ENCODE results near the gene CYLD.

CYLD gene

DNA sequence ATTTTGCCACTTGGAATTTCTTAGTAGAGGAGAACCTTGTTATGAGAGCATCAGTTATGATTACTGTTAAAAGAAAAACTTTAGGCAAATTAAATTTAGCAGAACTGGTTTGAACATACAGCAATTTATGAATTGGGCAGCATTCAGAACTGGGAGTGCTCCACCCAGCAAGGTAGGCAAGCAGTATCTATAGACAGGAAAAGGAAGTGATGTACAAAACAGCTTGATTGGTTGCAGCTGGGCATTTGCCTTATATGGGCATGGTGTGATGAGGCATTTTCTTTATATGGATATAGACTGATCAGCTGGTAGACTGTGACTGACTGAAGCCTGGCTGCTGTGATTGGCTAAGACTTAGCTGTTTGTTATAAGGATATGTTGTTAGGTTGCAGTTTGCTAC is 17.6 kb upstream of the CYLD start:
- H3K36me3 ChIP-seq (ENCODE audit: control insufficient read depth in 2 of 2, insufficient read depth in 2 of 2, low read length in 2 of 2): no peaks in the 10 kb centered on the region
- no peak overlapping the region for H3K9ac ChIP-seq (ENCODE audit: low read length in 2 of 2)
- no peak overlapping the region for H3K4me3 ChIP-seq (ENCODE audit: low read length in 2 of 2)

GRCh38 chr16:50731130-50731988 is 10.5 kb upstream of the CYLD start:
- Histone ChIP-seq H3K36me3 (ENCODE audit: control insufficient read depth in 2 of 2, insufficient read depth in 2 of 2, low read length in 2 of 2) (no peaks in the 10 kb centered on the region), H3K9ac (ENCODE audit: low read length in 2 of 2) (no peak overlapping the region), H3K4me1 (ENCODE audit: control insufficient read depth, insufficient read depth, low read length) (peaks cover 8% of the 10 kb centered on the region), H3K27ac (ENCODE audit: low read length) (peak overlapping the region; percentile 31), H3K27me3 (ENCODE audit: control insufficient read depth in 1 of 2, insufficient read depth in 2 of 2, low read length in 2 of 2) (no peaks in the 10 kb centered on the region), H3K9me3 (ENCODE audit: control insufficient read depth in 2 of 2, low read length in 2 of 2) (no peaks in the 10 kb centered on the region), H3K4me3 (ENCODE audit: low read length in 2 of 2) (no peak overlapping the region)

More for the DNA sequence above, 17.6 kb upstream of the CYLD start:
- no peaks in the 10 kb centered on the region for H3K27me3 ChIP-seq (ENCODE audit: control insufficient read depth in 1 of 2, insufficient read depth in 2 of 2, low read length in 2 of 2)
- no peak overlapping the region for H3K27ac ChIP-seq (ENCODE audit: low read length)
- no peaks in the 10 kb centered on the region for H3K9me3 ChIP-seq (ENCODE audit: control insufficient read depth in 2 of 2, low read length in 2 of 2)
- H3K4me1 ChIP-seq (ENCODE audit: control insufficient read depth, insufficient read depth, low read length): no peaks in the 10 kb centered on the region

GRCh38 chr16:50731989-50732832 is 9.7 kb upstream of the CYLD start:
- Histone ChIP-seq H3K9ac (ENCODE audit: low read length in 2 of 2) (no peak overlapping the region), H3K27me3 (ENCODE audit: control insufficient read depth in 1 of 2, insufficient read depth in 2 of 2, low read length in 2 of 2) (no peaks in the 10 kb centered on the region), H3K9me3 (ENCODE audit: control insufficient read depth in 2 of 2, low read length in 2 of 2) (no peaks in the 10 kb centered on the region), H3K36me3 (ENCODE audit: control insufficient read depth in 2 of 2, insufficient read depth in 2 of 2, low read length in 2 of 2) (no peaks in the 10 kb centered on the region), H3K4me3 (ENCODE audit: low read length in 2 of 2) (peak overlapping the region in 1 of 2 donors; percentile 22), H3K27ac (ENCODE audit: low read length) (peak overlapping the region; percentile 31), H3K4me1 (ENCODE audit: control insufficient read depth, insufficient read depth, low read length) (peaks cover 8% of the 10 kb centered on the region)

DNA sequence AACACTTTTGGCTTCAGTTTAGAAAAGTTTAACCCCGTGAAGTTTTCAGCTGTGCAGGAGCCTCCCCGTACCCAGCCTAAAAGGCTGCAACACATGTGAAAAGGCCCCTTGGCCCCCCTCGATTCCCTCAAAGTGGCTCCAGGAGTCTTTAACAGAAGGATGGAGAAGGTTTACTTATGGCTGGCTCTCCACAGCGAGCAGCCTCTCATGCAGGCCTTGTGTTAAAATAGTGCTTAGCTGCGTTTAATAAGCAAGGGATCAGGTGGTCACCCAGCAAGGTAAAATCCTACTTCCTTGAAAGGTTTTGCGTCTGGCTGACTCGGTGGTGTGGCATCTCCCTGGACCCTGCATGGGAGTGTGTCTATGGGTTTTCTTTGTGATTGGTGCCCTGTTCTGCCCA is 8.4 kb upstream of the CYLD start:
- Histone ChIP-seq H3K27ac (ENCODE audit: low read length) (no peak overlapping the region), H3K9me3 (ENCODE audit: control insufficient read depth in 2 of 2, low read length in 2 of 2) (no peaks in the 10 kb centered on the region), H3K4me3 (ENCODE audit: low read length in 2 of 2) (no peak overlapping the region), H3K36me3 (ENCODE audit: control insufficient read depth in 2 of 2, insufficient read depth in 2 of 2, low read length in 2 of 2) (no peaks in the 10 kb centered on the region), H3K4me1 (ENCODE audit: control insufficient read depth, insufficient read depth, low read length) (peaks cover 8% of the 10 kb centered on the region), H3K9ac (ENCODE audit: low read length in 2 of 2) (no peak overlapping the region), H3K27me3 (ENCODE audit: control insufficient read depth in 1 of 2, insufficient read depth in 2 of 2, low read length in 2 of 2) (no peaks in the 10 kb centered on the region)

DNA sequence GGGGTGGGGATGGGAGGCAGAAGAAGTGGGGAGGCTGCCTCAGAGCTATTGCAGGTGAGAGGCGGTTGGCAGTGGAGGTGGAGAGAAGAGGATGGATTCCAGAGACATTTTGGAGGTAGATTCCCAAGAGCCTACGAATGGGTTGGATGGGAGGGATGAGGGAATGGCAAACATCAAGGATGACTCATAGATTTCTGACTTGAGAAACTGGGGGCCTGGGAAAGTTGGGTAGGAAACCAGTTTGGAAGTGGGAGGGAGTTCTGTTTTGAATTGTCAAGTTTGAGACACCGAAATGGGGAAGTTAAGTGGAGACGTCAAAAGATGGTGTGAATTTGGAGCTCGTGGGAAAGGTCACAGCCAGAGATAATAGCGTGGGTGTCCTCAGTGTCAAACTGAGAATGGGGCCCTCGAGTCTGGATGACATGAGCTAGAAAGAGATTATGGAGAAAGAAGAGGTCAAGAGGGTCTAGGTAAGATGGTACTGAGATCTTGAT is 6.2 kb upstream of the CYLD start:
- H3K9me3 ChIP-seq (ENCODE audit: control insufficient read depth in 2 of 2, low read length in 2 of 2): no peaks in the 10 kb centered on the region
- peaks cover 8% of the 10 kb centered on the region for H3K4me1 ChIP-seq (ENCODE audit: control insufficient read depth, insufficient read depth, low read length)
- no peaks in the 10 kb centered on the region for H3K36me3 ChIP-seq (ENCODE audit: control insufficient read depth in 2 of 2, insufficient read depth in 2 of 2, low read length in 2 of 2)
- no peak overlapping the region for H3K9ac ChIP-seq (ENCODE audit: low read length in 2 of 2)
- H3K27me3 ChIP-seq (ENCODE audit: control insufficient read depth in 1 of 2, insufficient read depth in 2 of 2, low read length in 2 of 2): no peaks in the 10 kb centered on the region
- no peak overlapping the region for H3K27ac ChIP-seq (ENCODE audit: low read length)
- no peak overlapping the region for H3K4me3 ChIP-seq (ENCODE audit: low read length in 2 of 2)

GRCh38 chr16:50736448-50736847 is 5.4 kb upstream of the CYLD start:
- Histone ChIP-seq H3K9ac (ENCODE audit: low read length in 2 of 2) (no peak overlapping the region), H3K27ac (ENCODE audit: low read length) (no peak overlapping the region), H3K4me1 (ENCODE audit: control insufficient read depth, insufficient read depth, low read length) (peaks cover 11% of the 10 kb centered on the region), H3K9me3 (ENCODE audit: control insufficient read depth in 2 of 2, low read length in 2 of 2) (no peaks in the 10 kb centered on the region), H3K4me3 (ENCODE audit: low read length in 2 of 2) (no peak overlapping the region), H3K27me3 (ENCODE audit: control insufficient read depth in 1 of 2, insufficient read depth in 2 of 2, low read length in 2 of 2) (no peaks in the 10 kb centered on the region), H3K36me3 (ENCODE audit: control insufficient read depth in 2 of 2, insufficient read depth in 2 of 2, low read length in 2 of 2) (no peaks in the 10 kb centered on the region)

GRCh38 chr16:50737420-50737959 is 4.4 kb upstream of the CYLD start:
- Histone ChIP-seq H3K9ac (ENCODE audit: low read length in 2 of 2) (no peak overlapping the region), H3K4me1 (ENCODE audit: control insufficient read depth, insufficient read depth, low read length) (peaks cover 6% of the 10 kb centered on the region), H3K9me3 (ENCODE audit: control insufficient read depth in 2 of 2, low read length in 2 of 2) (no peaks in the 10 kb centered on the region), H3K36me3 (ENCODE audit: control insufficient read depth in 2 of 2, insufficient read depth in 2 of 2, low read length in 2 of 2) (no peaks in the 10 kb centered on the region), H3K4me3 (ENCODE audit: low read length in 2 of 2) (no peak overlapping the region), H3K27ac (ENCODE audit: low read length) (no peak overlapping the region), H3K27me3 (ENCODE audit: control insufficient read depth in 1 of 2, insufficient read depth in 2 of 2, low read length in 2 of 2) (no peaks in the 10 kb centered on the region)

GRCh38 chr16:50739031-50739430 is 2.9 kb upstream of the CYLD start:
- H3K4me3 ChIP-seq (ENCODE audit: low read length in 2 of 2): no peak overlapping the region
- H3K36me3 ChIP-seq (ENCODE audit: control insufficient read depth in 2 of 2, insufficient read depth in 2 of 2, low read length in 2 of 2): no peaks in the 10 kb centered on the region
- H3K27ac ChIP-seq (ENCODE audit: low read length): no peak overlapping the region
- no peak overlapping the region for H3K9ac ChIP-seq (ENCODE audit: low read length in 2 of 2)
- peaks cover 6% of the 10 kb centered on the region for H3K4me1 ChIP-seq (ENCODE audit: control insufficient read depth, insufficient read depth, low read length)
- H3K9me3 ChIP-seq (ENCODE audit: control insufficient read depth in 2 of 2, low read length in 2 of 2): no peaks in the 10 kb centered on the region
- no peaks in the 10 kb centered on the region for H3K27me3 ChIP-seq (ENCODE audit: control insufficient read depth in 1 of 2, insufficient read depth in 2 of 2, low read length in 2 of 2)

- Histone ChIP-seq H3K9me3 (ENCODE audit: control insufficient read depth in 2 of 2, low read length in 2 of 2) (no peaks in the 10 kb centered on the region), H3K9ac (ENCODE audit: low read length in 2 of 2) (peak overlapping the region in 1 of 2 donors; percentile 80), H3K4me1 (ENCODE audit: control insufficient read depth, insufficient read depth, low read length) (peaks cover 6% of the 10 kb centered on the region), H3K27ac (ENCODE audit: low read length) (no peak overlapping the region), H3K27me3 (ENCODE audit: control insufficient read depth in 1 of 2, insufficient read depth in 2 of 2, low read length in 2 of 2) (no peaks in the 10 kb centered on the region), H3K4me3 (ENCODE audit: low read length in 2 of 2) (no peak overlapping the region), H3K36me3 (ENCODE audit: control insufficient read depth in 2 of 2, insufficient read depth in 2 of 2, low read length in 2 of 2) (peaks cover 0 to 3% of the 10 kb centered on the region in 2 donors)
Measured at GRCh38 chr16:50740736-50741135, 1.1 kb upstream of the CYLD start.

GRCh38 chr16:50741225-50741780 is 583 bp upstream of the CYLD start:
- Histone ChIP-seq H3K27me3 (ENCODE audit: control insufficient read depth in 1 of 2, insufficient read depth in 2 of 2, low read length in 2 of 2) (no peaks in the 10 kb centered on the region), H3K27ac (ENCODE audit: low read length) (peak overlapping the region; percentile 58), H3K9ac (ENCODE audit: low read length in 2 of 2) (peak overlapping the region; percentile 74 to 80)

More at GRCh38 chr16:50741225-50741780, 583 bp upstream of the CYLD start:
- no peaks in the 10 kb centered on the region for H3K9me3 ChIP-seq (ENCODE audit: control insufficient read depth in 2 of 2, low read length in 2 of 2)
- peaks cover 0 to 3% of the 10 kb centered on the region in 2 donors for H3K36me3 ChIP-seq (ENCODE audit: control insufficient read depth in 2 of 2, insufficient read depth in 2 of 2, low read length in 2 of 2)
- peaks cover 6% of the 10 kb centered on the region for H3K4me1 ChIP-seq (ENCODE audit: control insufficient read depth, insufficient read depth, low read length)
- peak overlapping the region; percentile 86 to 91 for H3K4me3 ChIP-seq (ENCODE audit: low read length in 2 of 2)

Data from stomach smooth muscle (tissue), 2 donors.